T-cell (primary cell): ENCODE results near the gene ZMYM4. TPM values are rescaled to one million over a fixed set of nuclear protein-coding genes. Genes with fewer than 3 reads are reported as not detected.

Source experiments
- ATAC-seq, 4 experiments: fragments of 200-7000 bp in 3 of 4; fragments of 150-1000 bp in 1 of 4; cut with Tn5 transposase; replicated peaks in 1 of 4; 1 replicate in 3 of 4; 2 replicates in 1 of 4; pipeline ENCODE4 v1.10.0; 2021; ENCODE audit warnings: moderate library complexity in 3 of 4, mild to moderate bottlenecking in 2 of 4, moderate number of reproducible peaks in 1 of 4
- CTCF ChIA-PET, 2 donors: fragments of 300-600 bp; sonication (Branson Sonifier 250); formaldehyde crosslinking; loops; one replicate each; lab custom pipeline; 2022; ENCODE audit warnings: antibody characterized with exemption in 2 of 2; lab: Charles Lee
- POLR2A ChIA-PET, 2 donors: fragments of 300-600 bp; sonication (Branson Sonifier 250); formaldehyde crosslinking; loops; one replicate each; lab custom pipeline; 2022; ENCODE audit warnings: antibody characterized with exemption in 2 of 2; lab: Charles Lee
- DNase-seq, 35 experiments: peaks; one replicate each; pipeline versions ENCODE4 v3.0.0 to v3.0.0-alpha.2; 2013 to 2023
- H3K27ac ChIP-seq: one replicate; pipeline ENCODE4 v1.5.1; 2013; ENCODE audit warnings: low read length
- H3K27me3 ChIP-seq, 2 experiments: replicated peaks in 1 of 2; 1 replicate in 1 of 2; 2 replicates in 1 of 2; pipeline versions ENCODE4 v1.6.1 to v1.7.0; 2013; ENCODE audit warnings: low read length in 1 of 2, mixed read lengths in 1 of 2; ENCODE audit not compliant: control insufficient read depth in 2 of 2, insufficient read depth in 2 of 2; ENCODE audit errors: extremely low read depth in 1 of 2
- H3K36me3 ChIP-seq, 2 donors: 1 replicate in 1 of 2; 2 replicates in 1 of 2; pipeline versions ENCODE4 v1.6.1 to v1.7.0; 2013; ENCODE audit warnings: low read length in 1 of 2; ENCODE audit not compliant: control insufficient read depth in 2 of 2, insufficient read depth in 1 of 2; ENCODE audit errors: extremely low read depth in 1 of 2
- H3K4me1 ChIP-seq, 2 experiments: 1 replicate in 1 of 2; 2 replicates in 1 of 2; pipeline versions ENCODE4 v1.6.1 to v1.7.0; 2013; ENCODE audit warnings: low read length in 2 of 2, mixed read lengths in 1 of 2; ENCODE audit not compliant: insufficient read depth in 2 of 2, control insufficient read depth in 1 of 2; ENCODE audit errors: extremely low read depth in 1 of 2
- H3K4me3 ChIP-seq, 2 donors: 1 replicate in 1 of 2; 2 replicates in 1 of 2; pipeline versions ENCODE4 v1.5.1 to v1.7.0; 2013; ENCODE audit warnings: mild to moderate bottlenecking in 2 of 2, low read length in 1 of 2, moderate library complexity in 1 of 2; ENCODE audit not compliant: control insufficient read depth in 1 of 2; ENCODE audit errors: extremely low read depth in 1 of 2
- H3K9me3 ChIP-seq: 2 replicates; pipeline ENCODE4 v1.7.0; 2013
- H3K27ac Mint-ChIP-seq, 2 donors: one replicate each; pipeline ENCODE4 v1.8.0; 2020 to 2021; ENCODE audit warnings: mild to moderate bottlenecking in 2 of 2, mixed read lengths in 2 of 2
- H3K27me3 Mint-ChIP-seq, 2 donors: one replicate each; pipeline ENCODE4 v1.8.0; 2021 to 2022; ENCODE audit warnings: mixed read lengths in 2 of 2
- H3K36me3 Mint-ChIP-seq: one replicate; pipeline ENCODE4 v1.8.0; 2021; ENCODE audit warnings: mixed read lengths
- H3K4me1 Mint-ChIP-seq, 3 donors: one replicate each; pipeline ENCODE4 v1.8.0; 2020 to 2022; ENCODE audit warnings: mixed read lengths in 3 of 3, mild to moderate bottlenecking in 1 of 3
- H3K4me3 Mint-ChIP-seq, 3 donors: one replicate each; pipeline ENCODE4 v1.8.0; 2020 to 2022; ENCODE audit warnings: mild to moderate bottlenecking in 3 of 3, mixed read lengths in 3 of 3, moderate library complexity in 3 of 3
- H3K9me3 Mint-ChIP-seq, 3 donors: one replicate each; pipeline ENCODE4 v1.8.0; 2020 to 2022; ENCODE audit warnings: mixed read lengths in 3 of 3
- WGBS: methylation state at CpG from one replicate; pipeline ENCODE4 v1.1.5; 2013; ENCODE audit warnings: missing lambda C conversion rate; ENCODE audit not compliant: insufficient coverage; 5-methylcytosine and 5-hydroxymethylcytosine counted together
- total RNA-seq, 35 experiments: library from RNA in 6 of 35; stranded (reverse) in 6 of 35; fragments of 120-200 nt in 1 of 35; gene quantifications; one replicate each; pipeline versions ENCODE4 v1.2.1 to v1.2.4 and lab custom pipeline; 2013 to 2026

Gene ZMYM4
- total RNA-seq, 5 donors from 2014 or later (not counting 1 experiment from before 2014, with no cell fraction given): 28.7 to 41.7 (median 38.5) TPM

- peak overlapping the region; percentile 82 to 90 (median 84) for H3K4me3 Mint-ChIP-seq
- WGBS: 0% methylated on average over 9 of the region's 24 CpGs
- ATAC-seq (no peak), DNase-seq (peak in 3 of 35 experiments; percentile 2 to 19 (median 3))
- CTCF ChIA-PET: no interaction called here
- Histone ChIP-seq H3K27me3 (no peaks in the 10 kb centered on the region), H3K4me1 (peaks cover 9 to 14% of the 10 kb centered on the region in 2 experiments), H3K4me3 (peak overlapping the region; percentile 66), H3K36me3 (peaks cover 0 to 3% of the 10 kb centered on the region in 2 donors), H3K27ac (no peak overlapping the region), H3K9me3 (no peaks in the 10 kb centered on the region)
- peak overlapping the region; percentile 49 to 75 for H3K27ac Mint-ChIP-seq
- H3K36me3 Mint-ChIP-seq: no peaks in the 10 kb centered on the region
- peaks cover 32 to 37% (median 34%) of the 10 kb centered on the region in 3 donors for H3K4me1 Mint-ChIP-seq
- peaks cover 4 to 5% of the 10 kb centered on the region in 2 donors for H3K27me3 Mint-ChIP-seq
- peaks cover 0 to 5% (median 0%) of the 10 kb centered on the region in 3 donors for H3K9me3 Mint-ChIP-seq
- POLR2A ChIA-PET: no interaction called here
Observed at GRCh38 chr1:35269201-35269988, 886 bp downstream of the ZMYM4 start.

GRCh38 chr1:35269989-35270289, 1.4 kb downstream of the ZMYM4 start:
- peaks cover 0 to 3% of the 10 kb centered on the region in 2 donors for H3K36me3 ChIP-seq
- DNase-seq (no peak), ATAC-seq (no peak)
- Mint-ChIP-seq H3K4me1 (peaks cover 32 to 39% (median 37%) of the 10 kb centered on the region in 3 donors), H3K4me3 (peak overlapping the region; percentile 82 to 90 (median 84)), H3K27ac (peak overlapping the region; percentile 49 to 75), H3K9me3 (peaks cover 0 to 5% (median 0%) of the 10 kb centered on the region in 3 donors), H3K36me3 (no peaks in the 10 kb centered on the region), H3K27me3 (peaks cover 0 to 4% of the 10 kb centered on the region in 2 donors)
- H3K4me3 ChIP-seq: peak overlapping the region in 1 of 2 donors; percentile 66
- POLR2A ChIA-PET: no interaction called here
- H3K9me3 ChIP-seq: no peaks in the 10 kb centered on the region
- CTCF ChIA-PET: no interaction called here
- WGBS: no CpG with 5 or more reads among the region's 2 CpGs
- H3K27me3 ChIP-seq: no peaks in the 10 kb centered on the region
- H3K4me1 ChIP-seq: peaks cover 9 to 14% of the 10 kb centered on the region in 2 experiments
- no peak overlapping the region for H3K27ac ChIP-seq

- Mint-ChIP-seq H3K9me3 (peaks cover 0 to 5% (median 0%) of the 10 kb centered on the region in 3 donors), H3K36me3 (no peaks in the 10 kb centered on the region), H3K27ac (peak overlapping the region in 1 of 2 donors; percentile 46), H3K4me1 (peaks cover 32 to 39% (median 37%) of the 10 kb centered on the region in 3 donors), H3K27me3 (no peaks in the 10 kb centered on the region), H3K4me3 (peak overlapping the region; percentile 37 to 84 (median 62))
- DNase-seq (no peak), ATAC-seq (no peak)
- ChIA-PET CTCF (no interaction called here), POLR2A (interaction anchor here in 1 of 2 donors (0.5 to 0.7 kb wide), 2 partner anchors 30 to 236 kb away, joined by 3 to 6 read pairs; no protein-coding TSS in a partner anchor)
- peaks cover 0 to 3% of the 10 kb centered on the region in 2 donors for H3K36me3 ChIP-seq
- peaks cover 9 to 14% of the 10 kb centered on the region in 2 experiments for H3K4me1 ChIP-seq
- no peaks in the 10 kb centered on the region for H3K9me3 ChIP-seq
- H3K27me3 ChIP-seq: no peaks in the 10 kb centered on the region
- H3K4me3 ChIP-seq: no peak overlapping the region
- no peak overlapping the region for H3K27ac ChIP-seq
- no CpG with 5 or more reads among the region's 3 CpGs for WGBS
Observed at GRCh38 chr1:35270836-35271235, 2.3 kb downstream of the ZMYM4 start.

- H3K27ac ChIP-seq: no peak overlapping the region
- ATAC-seq (no peak), DNase-seq (no peak)
- no peak overlapping the region for H3K27ac Mint-ChIP-seq
- peaks cover 12% of the 10 kb centered on the region for H3K36me3 Mint-ChIP-seq
- no peak overlapping the region for H3K4me3 Mint-ChIP-seq
- H3K4me3 ChIP-seq: no peak overlapping the region
- no peaks in the 10 kb centered on the region for H3K27me3 Mint-ChIP-seq
- no CpG with 5 or more reads among the region's 4 CpGs for WGBS
- peaks cover 35 to 41% (median 36%) of the 10 kb centered on the region in 3 donors for H3K4me1 Mint-ChIP-seq
- H3K4me1 ChIP-seq: peaks cover 3 to 10% of the 10 kb centered on the region in 2 experiments
- H3K9me3 ChIP-seq: no peaks in the 10 kb centered on the region
- H3K27me3 ChIP-seq: no peaks in the 10 kb centered on the region
- POLR2A ChIA-PET: no interaction called here
- CTCF ChIA-PET: no interaction called here
- peaks cover 0 to 3% of the 10 kb centered on the region in 2 donors for H3K36me3 ChIP-seq
- H3K9me3 Mint-ChIP-seq: no peaks in the 10 kb centered on the region
Observed at GRCh38 chr1:35274197-35274596, 5.7 kb downstream of the ZMYM4 start.

DNA sequence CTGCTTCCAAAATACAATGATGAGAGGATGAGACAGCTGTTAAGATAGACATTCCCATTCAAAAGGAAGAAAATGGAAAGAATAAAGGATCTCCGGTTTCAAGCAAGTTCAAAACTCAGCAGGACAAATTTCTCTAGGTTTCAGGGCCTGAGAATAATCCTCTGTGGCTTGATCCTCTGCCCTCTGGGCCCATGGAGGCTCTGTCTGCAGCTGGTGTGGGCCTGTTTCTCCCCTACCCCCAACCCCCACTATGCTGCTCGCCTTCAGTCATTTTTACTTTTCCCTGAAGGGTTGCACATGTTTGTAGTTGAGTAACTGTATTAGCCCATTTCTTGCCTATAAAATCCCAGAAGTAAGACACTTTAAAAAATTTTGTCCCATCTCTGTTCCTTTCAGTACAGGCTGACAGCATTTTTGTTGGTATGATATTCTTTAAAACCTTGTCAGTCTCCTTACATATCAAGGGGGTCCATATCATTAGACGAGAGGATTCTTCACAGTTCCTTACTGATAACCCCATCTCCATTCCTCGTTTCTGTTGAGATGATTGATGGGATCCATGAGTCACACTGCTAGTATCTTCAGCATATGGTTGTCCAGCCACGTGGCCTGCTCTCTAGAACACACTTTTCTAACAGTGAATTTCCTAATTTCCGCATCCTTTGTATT, 10.5 kb downstream of the ZMYM4 start:
- peaks cover 33% of the 10 kb centered on the region for H3K36me3 Mint-ChIP-seq
- Histone ChIP-seq H3K9me3 (peaks cover 6% of the 10 kb centered on the region), H3K4me3 (no peak overlapping the region), H3K27ac (no peak overlapping the region), H3K27me3 (no peaks in the 10 kb centered on the region), H3K4me1 (no peaks in the 10 kb centered on the region), H3K36me3 (no peaks in the 10 kb centered on the region)
- ChIA-PET POLR2A (interaction anchor here in 1 of 2 donors (0.5 kb wide), 1 partner anchor 21 kb away, joined by 3 read pairs; no protein-coding TSS in a partner anchor), CTCF (no interaction called here)
- no peaks in the 10 kb centered on the region for H3K27me3 Mint-ChIP-seq
- 80% methylated on average over 1 of the region's 6 CpGs for WGBS
- H3K27ac Mint-ChIP-seq: no peak overlapping the region
- peaks cover 8 to 21% (median 16%) of the 10 kb centered on the region in 3 donors for H3K4me1 Mint-ChIP-seq
- no peak for ATAC-seq
- DNase-seq: no peak
- H3K4me3 Mint-ChIP-seq: no peak overlapping the region
- peaks cover 4 to 12% (median 7%) of the 10 kb centered on the region in 3 donors for H3K9me3 Mint-ChIP-seq

- peaks cover 36% of the 10 kb centered on the region for H3K36me3 Mint-ChIP-seq
- H3K9me3 ChIP-seq: peaks cover 6% of the 10 kb centered on the region
- H3K9me3 Mint-ChIP-seq: peaks cover 4 to 12% (median 7%) of the 10 kb centered on the region in 3 donors
- no CpG with 5 or more reads among the region's 1 CpG for WGBS
- no peaks in the 10 kb centered on the region for H3K4me1 ChIP-seq
- DNase-seq (no peak), ATAC-seq (no peak)
- H3K4me1 Mint-ChIP-seq: peaks cover 9 to 24% (median 18%) of the 10 kb centered on the region in 3 donors
- H3K27ac Mint-ChIP-seq: no peak overlapping the region
- H3K4me3 Mint-ChIP-seq: no peak overlapping the region
- no peaks in the 10 kb centered on the region for H3K27me3 ChIP-seq
- POLR2A ChIA-PET: interaction anchor here in 1 of 2 donors (0.5 kb wide), 1 partner anchor 21 kb away, joined by 3 read pairs; no protein-coding TSS in a partner anchor
- no peaks in the 10 kb centered on the region for H3K36me3 ChIP-seq
- CTCF ChIA-PET: no interaction called here
- no peaks in the 10 kb centered on the region for H3K27me3 Mint-ChIP-seq
- no peak overlapping the region for H3K4me3 ChIP-seq
- no peak overlapping the region for H3K27ac ChIP-seq
Observed at GRCh38 chr1:35279555-35279904, 11.0 kb downstream of the ZMYM4 start.
